BLaER1 treated with 17β-estradiol and CSF1 and Interleukin-3, amounts not matched to agents 10 nM and 100 nM (cell line): Measurements from ENCODE around the gene JMJD6.
"Not testable (repeated sequence)": the region's sequence is repeated elsewhere in the genome, so short reads cannot be mapped to it uniquely, and the experiment has no call there.

Experiments
- H3K27ac ChIP-seq, 11 experiments: shearing (Covaris generic); formaldehyde crosslinking; 2 replicates each; pipeline ENCODE4 v1.8.1; 2022
- H3K27me3 ChIP-seq, 11 experiments: shearing (Covaris generic); formaldehyde crosslinking; 2 replicates each; pipeline ENCODE4 v1.8.1; 2022
- H3K36me3 ChIP-seq, 11 experiments: shearing (Covaris generic); formaldehyde crosslinking; 2 replicates each; pipeline ENCODE4 v1.8.1; 2022
- H3K4me1 ChIP-seq, 10 experiments: shearing (Covaris generic); formaldehyde crosslinking; 2 replicates each; pipeline ENCODE4 v1.8.1; 2022
- H3K4me2 ChIP-seq, 11 experiments: shearing (Covaris generic); formaldehyde crosslinking; 2 replicates each; pipeline ENCODE4 v1.8.1; 2022
- H3K4me3 ChIP-seq, 10 experiments: shearing (Covaris generic); formaldehyde crosslinking; 2 replicates each; pipeline ENCODE4 v1.8.1; 2022
- H3K9ac ChIP-seq, 11 experiments: shearing (Covaris generic); formaldehyde crosslinking; 2 replicates each; pipeline ENCODE4 v1.8.1; 2022
- H3K9me3 ChIP-seq, 11 experiments: shearing (Covaris generic); formaldehyde crosslinking; replicated peaks in 1 of 11; 2 replicates each; pipeline ENCODE4 v1.8.1; 2022
- H4K20me1 ChIP-seq, 11 experiments: shearing (Covaris generic); formaldehyde crosslinking; 2 replicates each; pipeline ENCODE4 v1.8.1; 2022
- Cebpa-rat ChIP-seq, 11 experiments: shearing (Covaris generic); IDR thresholded peaks; 2 replicates each; pipeline ENCODE4 v1.8.1; 2022

The JMJD6 gene

GRCh38 chr17:76716146-76716838, 10.1 kb downstream of the JMJD6 start:
- peaks cover 66 to 83% (median 79%) of the 10 kb centered on the region in 11 experiments for H3K36me3 ChIP-seq
- H3K4me3 ChIP-seq: no peak overlapping the region
- H3K27me3 ChIP-seq: no peaks in the 10 kb centered on the region
- H3K9me3 ChIP-seq: no peaks in the 10 kb centered on the region
- peak overlapping the region; percentile 71 to 89 (median 77) for H3K4me2 ChIP-seq
- peak in 3 of 11 experiments; percentile 41 to 76 (median 50); a peak in 4 of 22 replicates for TF ChIP-seq Cebpa-rat (IDR thresholded peaks at IDR 0.05)
- H3K9ac ChIP-seq: peak overlapping the region; percentile 28 to 78 (median 60); a peak in 19 of 22 replicates
- H3K4me1 ChIP-seq: peaks cover 49 to 75% (median 65%) of the 10 kb centered on the region in 10 experiments
- H4K20me1 ChIP-seq: peaks cover 0 to 99% (median 46%) of the 10 kb centered on the region in 11 experiments; a peak in 19 of 22 replicates
- H3K27ac ChIP-seq: peak overlapping the region in 10 of 11 experiments; percentile 58 to 83 (median 76); a peak in 21 of 22 replicates

GRCh38 chr17:76715496-76715830, 10.9 kb downstream of the JMJD6 start:
- Histone ChIP-seq H3K36me3 (peaks cover 58 to 75% (median 71%) of the 10 kb centered on the region in 11 experiments), H3K4me3 (no peak overlapping the region), H3K27me3 (no peaks in the 10 kb centered on the region), H4K20me1 (peaks cover 0 to 94% (median 38%) of the 10 kb centered on the region in 11 experiments; a peak in 19 of 22 replicates), H3K4me2 (peak overlapping the region; percentile 71 to 89 (median 77)), H3K4me1 (peaks cover 45 to 71% (median 61%) of the 10 kb centered on the region in 10 experiments), H3K9me3 (no peaks in the 10 kb centered on the region), H3K27ac (peak overlapping the region; percentile 13 to 83 (median 76); a peak in 19 of 22 replicates), H3K9ac (peak overlapping the region in 10 of 11 experiments; percentile 28 to 70 (median 60); a peak in 18 of 22 replicates)
- no peak for TF ChIP-seq Cebpa-rat (IDR thresholded peaks at IDR 0.05)

GRCh38 chr17:76714822-76715495, 11.4 kb downstream of the JMJD6 start:
- Histone ChIP-seq H3K36me3 (peaks cover 53 to 70% (median 66%) of the 10 kb centered on the region in 11 experiments), H4K20me1 (peaks cover 0 to 89% (median 36%) of the 10 kb centered on the region in 11 experiments; a peak in 19 of 22 replicates), H3K27ac (peak overlapping the region in 10 of 11 experiments; percentile 39 to 83 (median 76); a peak in 19 of 22 replicates), H3K27me3 (no peaks in the 10 kb centered on the region), H3K4me2 (peak overlapping the region; percentile 71 to 89 (median 77)), H3K9me3 (no peaks in the 10 kb centered on the region), H3K4me3 (peak overlapping the region in 1 of 10 experiments; percentile 26; a peak in 1 of 20 replicates), H3K9ac (peak overlapping the region; percentile 6 to 70 (median 59); a peak in 18 of 22 replicates), H3K4me1 (peaks cover 43 to 70% (median 61%) of the 10 kb centered on the region in 10 experiments)
- no peak for TF ChIP-seq Cebpa-rat (IDR thresholded peaks at IDR 0.05)

- H3K4me2 ChIP-seq: 0 out of 22 replicates have a peak overlapping the region, but pooled peaks of 2 of the 11 experiments have one; percentile 74 to 77
- peaks cover 49 to 77% (median 67%) of the 10 kb centered on the region in 10 experiments for H3K4me1 ChIP-seq
- H3K27ac ChIP-seq: peak overlapping the region in 2 of 11 experiments; percentile 9 to 83; a peak in 4 of 22 replicates
- peak overlapping the region in 2 of 11 experiments; percentile 11 to 42; a peak in 2 of 22 replicates for H3K9ac ChIP-seq
- H3K36me3 ChIP-seq: peaks cover 46 to 64% (median 60%) of the 10 kb centered on the region in 11 experiments
- H3K9me3 ChIP-seq: no peaks in the 10 kb centered on the region
- 0 out of 22 replicates have a peak, but pooled peaks cover 0 to 4% (median 0%) of the 10 kb centered on the region in 11 experiments for H3K27me3 ChIP-seq
- no peak overlapping the region for H3K4me3 ChIP-seq
- no peak for TF ChIP-seq Cebpa-rat (IDR thresholded peaks at IDR 0.05)
- H4K20me1 ChIP-seq: peaks cover 4 to 89% (median 40%) of the 10 kb centered on the region in 11 experiments; a peak in 20 of 22 replicates
These were observed 12.1 kb downstream of the JMJD6 start for GRCh38 chr17:76714336-76714735.

GRCh38 chr17:76713765-76714164, 12.6 kb downstream of the JMJD6 start:
- 0 out of 22 replicates have a peak overlapping the region, but pooled peaks of 2 of the 11 experiments have one; percentile 11 to 42 for H3K9ac ChIP-seq
- no peak overlapping the region for H3K4me3 ChIP-seq
- TF ChIP-seq Cebpa-rat (IDR thresholded peaks at IDR 0.05): no peak
- H3K27me3 ChIP-seq: 0 out of 22 replicates have a peak, but pooled peaks cover 0 to 4% (median 0%) of the 10 kb centered on the region in 11 experiments
- peak overlapping the region in 1 of 11 experiments; percentile 19; a peak in 1 of 22 replicates for H3K4me2 ChIP-seq
- peaks cover 41 to 58% (median 54%) of the 10 kb centered on the region in 11 experiments for H3K36me3 ChIP-seq
- no peaks in the 10 kb centered on the region for H3K9me3 ChIP-seq
- H4K20me1 ChIP-seq: peaks cover 4 to 89% (median 45%) of the 10 kb centered on the region in 11 experiments; a peak in 20 of 22 replicates
- peaks cover 55 to 82% (median 72%) of the 10 kb centered on the region in 10 experiments for H3K4me1 ChIP-seq
- no peak overlapping the region; a peak in 1 of 22 replicates for H3K27ac ChIP-seq

GRCh38 chr17:76712321-76712720, 14.1 kb downstream of the JMJD6 start:
- H3K27me3 ChIP-seq, H3K9me3 ChIP-seq, H3K27ac ChIP-seq, H3K4me3 ChIP-seq: not testable (repeated sequence)
- H3K36me3 ChIP-seq: peaks cover 26 to 44% (median 40%) of the 10 kb centered on the region in 11 experiments
- H4K20me1 ChIP-seq: peaks cover 4 to 86% (median 41%) of the 10 kb centered on the region in 11 experiments; a peak in 20 of 22 replicates
- H3K4me2 ChIP-seq: peak overlapping the region in 2 of 11 experiments; percentile 73 to 77; a peak in 2 of 22 replicates
- H3K9ac ChIP-seq: 0 out of 22 replicates have a peak overlapping the region, but pooled peaks of 1 of the 11 experiments have one; percentile 3
- H3K4me1 ChIP-seq: peaks cover 62 to 91% (median 81%) of the 10 kb centered on the region in 10 experiments

GRCh38 chr17:76710863-76711611, 15.4 kb downstream of the JMJD6 start, which contains the start of gene MXRA7:
MXRA7 (minus strand) TSS chr17:76710965; CDS start chr17:76710946, 19 bp downstream.
- no peak for TF ChIP-seq Cebpa-rat (IDR thresholded peaks at IDR 0.05)
- H3K4me3 ChIP-seq: peak within 1 kb of the TSS; percentile 61 to 77 (median 70)
- peaks cover 49 to 83% (median 69%) of the 10 kb centered on the region in 10 experiments for H3K4me1 ChIP-seq
- H3K9ac ChIP-seq: peak within 1 kb of the TSS; percentile 65 to 90 (median 82)
- H3K9me3 ChIP-seq: no peaks in the 10 kb centered on the region; a peak in 1 of 22 replicates
- peak within 1 kb of the TSS; percentile 87 to 99 (median 95) for H3K4me2 ChIP-seq
- 0 out of 22 replicates have a peak, but pooled peaks cover 0 to 4% (median 0%) of the 10 kb centered on the region in 11 experiments for H3K27me3 ChIP-seq
- H4K20me1 ChIP-seq: peaks cover 4 to 73% (median 30%) of the 10 kb centered on the region in 11 experiments; a peak in 20 of 22 replicates
- H3K36me3 ChIP-seq: peaks cover 17 to 31% (median 27%) of the 10 kb centered on the region in 11 experiments
- peak within 1 kb of the TSS in 10 of 11 experiments; percentile 49 to 82 (median 68); a peak in 18 of 22 replicates for H3K27ac ChIP-seq

GRCh38 chr17:76709951-76710862, 16.2 kb downstream of the JMJD6 start:
- peaks cover 4 to 64% (median 28%) of the 10 kb centered on the region in 11 experiments; a peak in 19 of 22 replicates for H4K20me1 ChIP-seq
- H3K9ac ChIP-seq: peak overlapping the region; percentile 65 to 90 (median 82)
- H3K4me2 ChIP-seq: peak overlapping the region; percentile 87 to 99 (median 95)
- H3K4me1 ChIP-seq: peaks cover 40 to 81% (median 65%) of the 10 kb centered on the region in 10 experiments
- H3K4me3 ChIP-seq: peak overlapping the region; percentile 61 to 77 (median 70)
- not testable (repeated sequence) for H3K27me3 ChIP-seq, H3K9me3 ChIP-seq
- H3K27ac ChIP-seq: peak overlapping the region in 10 of 11 experiments; percentile 49 to 82 (median 68); a peak in 18 of 22 replicates
- peaks cover 10 to 24% (median 19%) of the 10 kb centered on the region in 11 experiments; a peak in 19 of 22 replicates for H3K36me3 ChIP-seq
